NAMALWA (cell line): ENCODE results near the gene ADGRV1.
"Not testable (repeated sequence)": the region's sequence is repeated elsewhere in the genome, so short reads cannot be mapped to it uniquely, and the experiment has no call there.

ENCODE experiments used
- DNase-seq: peaks from one replicate; pipeline ENCODE4 v3.0.0-alpha.2; 2015; ENCODE audit warnings: low spot score

The ADGRV1 gene

GRCh38 chr5:91006713-91007112 is 448.1 kb downstream of the ADGRV1 start:
- DNase-seq, result no peak

- no peak for DNase-seq
Observed at GRCh38 chr5:91007251-91007650, 448.7 kb downstream of the ADGRV1 start.

- no peak for DNase-seq
Observed at GRCh38 chr5:91007780-91008402, 449.3 kb downstream of the ADGRV1 start.

- DNase-seq, result no peak
Observed at GRCh38 chr5:91010090-91010489, 451.5 kb downstream of the ADGRV1 start.

- DNase-seq, result no peak
Observed at GRCh38 chr5:91011029-91011428, 452.4 kb downstream of the ADGRV1 start.

GRCh38 chr5:91012867-91013266 is 454.3 kb downstream of the ADGRV1 start:
- DNase-seq, result not testable (repeated sequence)

- DNase-seq, result no peak
Observed at GRCh38 chr5:91016322-91016721, 457.7 kb downstream of the ADGRV1 start.

GRCh38 chr5:91016954-91017700 is 458.5 kb downstream of the ADGRV1 start:
- no peak for DNase-seq

- DNase-seq, result no peak
Observed at GRCh38 chr5:91018200-91018599, 459.6 kb downstream of the ADGRV1 start.

GRCh38 chr5:91018712-91019371 is 460.2 kb downstream of the ADGRV1 start:
- DNase-seq, result no peak

- DNase-seq, result no peak
Observed at GRCh38 chr5:91020065-91020800, 461.6 kb downstream of the ADGRV1 start.

- DNase-seq, result no peak
Observed at GRCh38 chr5:91022518-91022917, 463.9 kb downstream of the ADGRV1 start.

- DNase-seq, result no peak
Observed at GRCh38 chr5:91024206-91024605, 465.6 kb downstream of the ADGRV1 start.

- DNase-seq, result no peak
Observed at GRCh38 chr5:91024727-91025126, 466.1 kb downstream of the ADGRV1 start.

GRCh38 chr5:91025449-91025848 is 466.9 kb downstream of the ADGRV1 start:
- no peak for DNase-seq

- DNase-seq, result no peak
Observed at GRCh38 chr5:91025956-91026355, 467.4 kb downstream of the ADGRV1 start.

- DNase-seq, result no peak
Observed at GRCh38 chr5:91026466-91026865, 467.9 kb downstream of the ADGRV1 start.

- DNase-seq, result no peak
Observed at GRCh38 chr5:91027405-91028139, 469.0 kb downstream of the ADGRV1 start.

GRCh38 chr5:91028499-91028956 is 469.9 kb downstream of the ADGRV1 start:
- no peak for DNase-seq

GRCh38 chr5:91030521-91031401 is 472.2 kb downstream of the ADGRV1 start:
- DNase-seq, result no peak

- no peak for DNase-seq
Observed at GRCh38 chr5:91031402-91031752, 472.8 kb downstream of the ADGRV1 start.
